ENCODE data around the gene GPR55.
"Not testable (repeated sequence)": the region's sequence is repeated elsewhere in the genome, so short reads cannot be mapped to it uniquely, and the experiment has no call there.

GPR55 gene, protein sequence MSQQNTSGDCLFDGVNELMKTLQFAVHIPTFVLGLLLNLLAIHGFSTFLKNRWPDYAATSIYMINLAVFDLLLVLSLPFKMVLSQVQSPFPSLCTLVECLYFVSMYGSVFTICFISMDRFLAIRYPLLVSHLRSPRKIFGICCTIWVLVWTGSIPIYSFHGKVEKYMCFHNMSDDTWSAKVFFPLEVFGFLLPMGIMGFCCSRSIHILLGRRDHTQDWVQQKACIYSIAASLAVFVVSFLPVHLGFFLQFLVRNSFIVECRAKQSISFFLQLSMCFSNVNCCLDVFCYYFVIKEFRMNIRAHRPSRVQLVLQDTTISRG

DNA sequence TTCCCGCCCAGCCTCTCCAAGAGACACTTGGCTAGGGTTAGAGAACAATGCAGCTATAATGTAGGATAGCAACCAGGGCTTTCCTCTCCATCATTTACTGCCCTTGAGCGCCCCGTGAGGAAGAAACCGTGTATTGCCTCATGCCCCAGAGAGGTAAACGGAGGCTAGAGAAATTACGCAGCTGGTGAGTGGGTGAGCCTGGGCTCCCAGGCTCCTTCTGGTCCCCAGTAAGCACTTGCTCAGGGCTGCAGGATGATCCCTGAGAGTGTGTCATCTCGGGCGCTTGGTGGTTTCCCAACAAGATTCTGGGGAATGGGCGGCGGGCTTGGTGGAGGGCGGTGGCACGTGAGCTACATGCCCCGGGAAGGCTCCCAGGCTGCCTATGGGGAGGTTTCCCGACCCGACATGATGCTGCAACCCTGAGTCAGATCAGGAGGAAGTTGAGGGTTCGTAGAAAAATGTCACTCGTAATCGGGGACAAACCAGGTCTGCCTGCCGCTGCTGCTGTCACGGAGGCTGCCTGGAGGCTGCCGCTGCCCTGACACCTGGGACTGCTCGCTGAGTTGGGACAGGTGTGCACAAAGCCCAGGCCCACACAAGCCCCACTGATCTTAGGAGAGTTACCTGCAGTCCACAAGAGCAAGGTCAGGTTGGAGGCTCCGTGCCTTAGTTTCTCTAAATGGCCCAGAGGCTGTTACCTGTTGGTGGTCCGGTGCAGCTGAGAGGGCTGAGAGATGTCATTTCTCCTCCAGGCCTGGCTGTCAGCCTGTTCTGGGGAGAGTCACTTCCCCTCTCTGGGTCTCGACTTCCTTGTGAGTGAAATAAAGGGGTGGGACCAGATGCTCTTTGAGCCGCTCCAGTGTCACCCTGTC is at the start of gene GPR55:
Gene GPR55, minus strand, starts transcription at position 773 of the 872 bp plus-strand sequence. CDS start 14,280 bp downstream, outside the sequence.
- DNase-seq (ENCODE audit: low read depth in 3 of 3, low spot score in 1 of 3), result peak in 1 of 3 donors; percentile 61

DNA sequence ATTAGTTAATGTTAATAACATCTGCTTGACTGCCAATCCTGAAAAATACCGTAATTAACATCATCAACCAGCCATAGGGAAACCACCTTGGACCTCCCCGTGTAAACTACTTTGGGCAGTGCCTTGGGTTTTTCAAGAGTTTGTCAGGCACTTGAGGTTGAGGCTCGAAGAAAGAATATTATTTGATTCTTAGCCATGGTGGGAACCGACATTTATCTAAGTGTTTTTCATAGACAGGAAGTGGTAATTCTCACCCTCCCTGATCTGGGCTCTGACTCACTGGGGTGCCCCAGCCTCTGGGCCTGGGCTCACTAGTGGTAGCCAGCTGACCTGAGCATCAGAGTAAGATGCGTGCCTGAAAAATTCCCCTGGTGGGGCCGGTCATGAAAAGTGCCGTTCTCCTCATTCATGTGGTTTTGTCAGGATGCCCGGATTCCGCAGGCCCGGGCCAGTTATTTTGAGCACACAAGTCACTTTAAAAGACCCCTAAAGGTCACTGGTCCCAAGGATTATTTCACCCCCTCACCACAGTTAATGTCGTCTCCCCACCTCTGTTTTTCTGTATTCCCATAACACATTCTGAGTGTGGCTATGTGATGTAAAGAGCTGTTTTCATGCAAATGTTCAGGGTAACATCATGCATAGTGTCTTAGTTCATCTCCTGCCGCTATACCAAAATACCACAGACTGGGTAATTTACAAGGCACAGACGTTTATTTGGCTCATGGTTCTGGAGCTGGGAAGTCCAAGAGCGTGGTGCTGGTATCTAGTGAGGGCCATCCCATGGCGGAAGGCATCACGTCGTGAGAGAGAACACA is 49.3 kb upstream of the GPR55 start:
- DNase-seq (ENCODE audit: low read depth in 3 of 3, low spot score in 1 of 3), result peak; percentile 13 to 42 (median 35)

DNA sequence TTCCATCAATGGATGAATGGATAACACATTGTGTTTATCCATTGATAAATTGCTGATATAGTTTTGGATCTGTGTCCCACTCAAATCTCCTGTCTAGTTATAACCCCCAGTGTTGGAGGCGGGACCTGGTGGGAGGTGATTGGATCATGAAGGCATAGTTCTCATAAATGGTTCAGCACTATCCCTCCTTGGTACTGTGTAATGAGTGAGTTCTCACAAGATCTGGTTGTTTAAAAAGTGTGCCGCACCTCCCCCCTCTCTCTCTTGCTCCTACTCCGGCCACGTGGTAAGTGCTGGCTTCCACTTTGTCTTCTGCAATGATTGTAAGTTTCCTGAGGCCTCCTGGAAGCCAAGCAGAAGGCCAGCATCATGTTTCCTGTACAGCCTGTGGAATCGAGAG is 47.0 kb upstream of the GPR55 start:
- no peak for DNase-seq (ENCODE audit: low read depth in 3 of 3, low spot score in 1 of 3)

DNA sequence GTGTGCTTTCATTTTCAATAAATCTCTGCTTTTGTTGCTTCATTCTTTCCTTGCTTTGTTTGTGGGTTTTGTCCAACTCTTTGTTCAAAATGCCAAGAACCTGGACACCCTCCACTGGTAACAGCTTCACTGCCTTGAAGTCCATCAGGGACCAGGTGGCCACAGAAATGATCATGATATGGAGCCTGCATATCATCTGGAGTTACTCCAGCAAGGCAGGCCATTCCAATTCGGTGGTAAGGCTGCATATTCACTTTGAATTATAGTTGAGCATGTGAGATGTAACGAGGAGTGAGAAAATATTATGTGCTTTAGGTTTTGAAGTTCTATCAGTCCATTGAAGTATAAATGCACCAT is 44.6 kb upstream of the GPR55 start:
- no peak for DNase-seq (ENCODE audit: low read depth in 3 of 3, low spot score in 1 of 3)

DNA sequence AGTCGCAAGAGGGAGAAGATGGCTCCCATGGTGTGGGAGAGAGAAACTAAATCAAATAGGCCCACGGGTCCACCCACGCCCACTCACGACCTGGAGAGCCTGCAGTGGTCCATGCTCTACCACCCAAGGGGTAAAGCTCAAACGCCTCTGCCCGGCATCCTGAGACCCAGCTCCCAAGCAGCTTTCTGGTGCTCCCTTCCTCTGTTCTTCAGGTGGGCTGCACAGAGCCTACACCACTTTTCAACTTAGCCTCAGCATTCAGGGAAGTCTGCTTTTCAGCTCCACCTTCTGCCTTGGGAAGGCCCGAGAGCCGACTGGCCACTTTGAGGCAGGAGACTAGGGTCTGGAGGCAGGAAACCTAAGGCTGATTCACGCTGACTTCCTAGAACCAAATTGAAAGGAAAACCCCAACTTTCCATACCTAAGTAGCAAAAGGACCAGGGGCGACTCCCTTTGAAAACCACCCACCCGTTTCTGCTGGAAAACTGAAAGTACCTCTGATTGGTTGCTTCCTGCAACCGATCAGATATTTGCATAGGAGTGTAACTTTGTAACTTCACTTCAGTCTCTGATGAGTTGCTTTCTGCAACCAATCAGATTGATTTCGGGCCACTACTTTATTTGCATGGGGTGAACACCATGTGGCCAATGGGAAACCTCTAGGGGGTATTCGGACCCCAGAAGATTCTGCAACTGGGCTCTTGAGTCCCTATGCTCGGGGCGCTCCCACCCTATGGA is 44.0 kb upstream of the GPR55 start:
- no peak for DNase-seq (ENCODE audit: low read depth in 3 of 3, low spot score in 1 of 3)

DNA sequence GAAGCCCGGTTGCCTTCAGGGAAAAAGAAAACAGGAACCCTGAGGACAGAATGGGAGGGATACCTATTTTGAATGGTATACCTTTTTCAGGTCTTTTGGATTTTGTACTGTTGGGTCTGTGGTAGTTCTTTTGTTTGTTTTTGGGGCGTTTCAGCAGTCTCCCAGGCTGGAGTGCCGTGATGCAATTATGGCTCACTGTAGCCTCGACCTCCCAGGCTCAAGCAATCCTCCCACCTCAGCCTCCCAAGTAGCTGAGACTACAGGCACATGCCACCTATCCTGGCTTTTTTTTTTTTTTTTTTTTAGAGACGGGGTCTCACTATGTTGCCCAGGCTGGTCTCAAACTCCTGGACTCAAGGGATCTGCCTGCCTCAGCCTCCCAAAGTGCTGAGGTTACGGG is 43.3 kb upstream of the GPR55 start:
- DNase-seq (ENCODE audit: low read depth in 3 of 3, low spot score in 1 of 3), result not testable (repeated sequence)

DNA sequence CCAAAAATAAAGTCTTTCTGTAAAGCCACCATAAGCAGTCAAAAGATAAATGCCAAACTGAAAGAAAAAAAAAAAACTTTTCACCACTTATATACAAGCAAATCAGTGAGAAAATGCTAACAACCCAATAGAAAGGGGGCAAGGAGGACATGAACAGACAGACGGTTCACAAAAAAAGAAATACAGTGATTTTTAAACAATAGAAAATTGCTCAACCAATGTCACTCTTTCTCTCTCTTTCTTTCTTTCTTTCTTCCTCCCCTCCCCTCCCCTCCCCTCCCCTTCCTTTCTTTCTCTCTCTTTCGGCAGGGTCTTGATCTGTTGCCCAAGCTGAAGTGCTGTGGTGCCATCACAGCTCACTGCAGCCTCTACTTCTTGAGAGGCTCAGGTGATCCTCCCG is 42.1 kb upstream of the GPR55 start:
- no peak for DNase-seq (ENCODE audit: low read depth in 3 of 3, low spot score in 1 of 3)

DNA sequence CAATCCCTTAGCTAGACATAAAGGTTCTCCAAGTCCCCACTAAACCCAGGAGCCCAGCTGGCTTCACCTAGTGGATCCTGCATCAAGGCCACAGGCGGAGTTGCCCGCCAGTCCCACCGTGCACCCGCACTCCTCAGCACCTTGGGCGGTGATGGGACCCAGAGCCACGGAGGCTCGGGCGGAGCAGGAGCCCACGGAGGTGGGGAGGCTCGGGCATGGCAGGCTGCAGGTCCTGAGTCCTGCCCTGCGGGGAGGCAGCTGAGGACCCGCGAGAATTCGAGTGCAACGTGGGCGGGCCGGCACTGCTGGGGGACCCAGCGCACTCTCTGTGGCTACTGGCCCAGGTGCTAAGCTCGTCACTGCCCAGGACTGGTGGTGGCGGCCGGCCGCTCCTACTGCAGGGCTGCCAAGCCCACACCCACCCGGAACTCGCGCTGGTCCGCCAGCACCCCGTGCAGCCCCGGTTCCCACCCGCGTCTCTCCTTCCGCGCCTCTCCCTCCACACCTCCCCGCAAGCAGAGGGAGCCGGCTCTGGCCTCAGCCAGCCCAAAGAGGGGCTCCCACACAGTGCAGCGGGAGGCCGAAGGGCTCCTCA is 39.2 kb upstream of the GPR55 start:
- DNase-seq (ENCODE audit: low read depth in 3 of 3, low spot score in 1 of 3), result no peak

DNA sequence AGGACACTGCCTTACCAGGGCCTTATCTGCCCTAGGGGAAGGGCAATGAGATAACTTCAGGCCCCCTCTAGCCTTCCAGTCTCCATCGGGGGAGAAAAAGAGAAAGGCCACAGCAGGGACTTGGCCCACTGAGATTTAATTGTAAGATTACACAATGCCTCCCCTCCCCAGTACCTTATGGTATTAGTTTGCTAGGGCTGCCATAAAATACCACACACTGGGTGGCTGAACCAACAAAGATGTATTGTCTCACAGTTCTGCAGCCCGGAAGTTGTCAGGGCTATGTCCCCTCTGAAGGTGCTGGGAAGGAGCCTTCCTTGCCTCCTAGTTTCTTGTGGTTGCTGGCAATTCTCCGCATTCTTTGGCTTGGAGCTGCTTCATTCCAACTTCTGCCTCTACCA is 36.0 kb upstream of the GPR55 start:
- DNase-seq (ENCODE audit: low read depth in 3 of 3, low spot score in 1 of 3), result no peak

DNA sequence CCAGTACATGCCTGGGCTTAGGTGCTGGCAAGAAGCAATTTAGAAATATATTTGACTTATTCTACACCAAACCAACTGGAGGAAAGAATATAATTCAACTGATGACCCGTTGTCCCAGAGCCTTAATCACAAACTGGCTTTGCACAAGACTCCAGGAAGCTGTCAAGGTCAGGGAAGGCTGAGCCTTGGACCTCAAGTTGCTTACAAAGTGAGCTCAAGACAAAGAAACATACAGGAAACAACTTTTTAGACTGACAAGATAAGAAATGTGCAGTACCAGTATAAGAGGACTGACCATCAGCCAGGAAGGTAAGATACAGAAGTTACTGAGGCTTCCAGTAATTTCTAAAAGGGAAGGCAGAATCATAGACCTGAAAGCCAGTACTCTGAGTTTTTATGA is 35.0 kb upstream of the GPR55 start:
- no peak for DNase-seq (ENCODE audit: low read depth in 3 of 3, low spot score in 1 of 3)

DNA sequence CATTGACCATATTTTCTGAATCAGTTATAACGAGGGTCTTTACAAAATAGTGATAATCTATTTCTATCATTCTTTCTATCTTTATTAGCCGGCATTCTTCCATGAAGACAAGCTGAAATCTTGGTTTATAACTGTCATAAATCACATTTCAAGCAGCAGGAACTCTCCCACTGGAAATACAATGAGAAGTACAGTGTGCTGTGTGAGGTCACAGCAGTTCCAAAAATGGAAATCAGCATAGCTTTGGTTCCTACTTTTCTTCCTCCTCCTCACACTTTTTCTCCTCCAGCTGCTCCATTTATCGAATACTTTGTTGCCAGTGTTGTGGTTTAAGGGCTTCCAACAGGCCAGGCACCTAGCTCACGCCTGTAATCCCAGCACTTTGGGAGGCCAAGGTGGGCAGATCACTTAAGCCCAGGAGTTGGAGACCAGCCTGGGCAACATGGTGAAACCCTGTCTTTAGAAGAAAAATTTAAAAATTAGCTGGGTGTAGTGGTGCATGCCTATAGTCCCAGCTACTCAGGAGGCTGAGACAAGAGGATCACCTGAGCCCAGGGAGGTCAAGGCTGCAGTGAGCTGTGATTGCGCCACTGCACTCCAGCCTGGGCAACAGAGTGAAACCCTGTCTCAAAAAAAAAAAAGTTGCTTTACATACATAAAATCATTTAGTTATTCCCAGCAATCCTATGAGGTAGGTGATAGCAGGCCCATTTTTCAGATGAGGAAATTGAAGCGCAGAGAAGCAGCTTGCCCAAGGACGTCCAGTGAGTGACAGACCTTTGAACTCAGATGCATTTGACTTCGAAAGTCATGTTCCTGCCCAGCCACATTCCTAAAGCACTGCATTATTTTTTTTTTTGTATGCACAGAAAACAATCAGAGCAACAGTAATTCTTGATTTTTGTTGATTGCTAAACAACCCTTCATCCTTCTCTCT is 34.0 kb upstream of the GPR55 start:
- DNase-seq (ENCODE audit: low read depth in 3 of 3, low spot score in 1 of 3), result no peak

DNA sequence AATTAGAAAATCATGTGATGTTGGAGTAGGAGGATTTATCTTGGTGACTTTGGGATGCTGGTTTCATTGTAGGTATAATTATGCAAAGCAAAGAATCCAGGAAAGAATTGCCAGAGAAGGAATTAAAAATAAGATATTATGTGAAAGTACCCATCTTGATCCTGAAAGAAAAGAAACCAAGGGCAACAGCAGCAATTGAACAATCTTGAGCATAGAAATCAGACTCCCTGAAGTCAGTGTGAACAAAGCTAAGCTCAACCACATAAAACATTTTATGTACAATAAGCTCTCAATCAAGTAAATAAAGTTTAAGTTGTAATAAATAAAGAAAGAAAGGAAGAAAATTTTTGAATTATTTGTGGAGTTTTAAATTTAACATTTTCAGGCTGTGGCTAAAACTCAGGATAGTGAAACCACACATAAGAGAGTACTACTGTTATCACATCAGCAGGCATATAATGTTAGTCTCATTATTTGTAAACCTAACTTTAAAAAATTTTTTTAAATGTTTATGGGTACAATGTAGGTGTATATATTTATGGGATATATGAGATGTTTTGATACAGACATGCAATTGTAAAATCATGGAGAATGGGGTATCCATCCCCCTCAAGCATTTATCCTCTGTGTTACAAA is 32.8 kb upstream of the GPR55 start:
- no peak for DNase-seq (ENCODE audit: low read depth in 3 of 3, low spot score in 1 of 3)

DNA sequence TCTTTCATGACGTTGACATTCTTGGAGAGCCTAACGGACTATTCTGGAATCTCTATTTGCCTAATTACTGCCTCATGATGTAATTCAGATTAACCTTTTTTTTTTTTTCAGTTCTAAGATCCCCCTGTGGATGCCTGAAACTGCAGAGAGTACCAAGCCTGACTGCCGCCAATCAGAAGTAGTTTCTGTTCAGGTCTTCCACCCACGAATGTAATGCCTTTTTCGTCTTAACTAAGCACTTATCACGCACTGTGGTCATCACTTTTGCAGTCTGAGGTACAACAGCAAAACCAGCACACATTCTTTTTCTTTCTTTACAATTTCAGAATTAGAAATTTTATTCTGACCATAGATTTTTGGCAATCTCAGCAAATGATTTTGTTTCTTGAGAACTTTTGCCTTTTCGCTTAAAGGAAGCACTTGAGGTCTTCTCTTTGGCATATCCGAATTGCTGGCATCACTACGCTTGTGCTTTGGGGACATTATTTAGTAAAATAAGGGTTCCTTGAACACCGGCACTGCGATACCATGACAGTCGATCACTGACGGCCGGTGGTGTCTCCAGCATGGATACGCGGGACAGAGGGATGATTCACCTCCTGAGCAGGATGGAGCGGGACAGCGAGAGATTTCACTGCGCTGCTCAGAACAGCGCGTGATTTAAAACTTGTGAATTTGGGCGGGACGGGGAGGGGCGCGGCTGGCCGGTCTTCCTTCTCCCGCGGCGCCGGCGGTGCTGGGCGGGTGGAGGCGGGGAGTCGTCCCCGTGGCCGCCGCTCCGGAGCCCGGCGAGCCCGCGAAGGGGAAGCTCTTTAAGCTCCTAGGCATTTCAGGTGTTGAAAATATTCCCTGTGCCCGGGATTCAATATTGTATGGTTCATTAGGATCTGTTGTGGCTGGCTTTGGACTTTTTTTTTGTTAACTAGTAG is 32.0 kb upstream of the GPR55 start:
- DNase-seq (ENCODE audit: low read depth in 3 of 3, low spot score in 1 of 3), result peak in 1 of 3 donors; percentile 21

DNA sequence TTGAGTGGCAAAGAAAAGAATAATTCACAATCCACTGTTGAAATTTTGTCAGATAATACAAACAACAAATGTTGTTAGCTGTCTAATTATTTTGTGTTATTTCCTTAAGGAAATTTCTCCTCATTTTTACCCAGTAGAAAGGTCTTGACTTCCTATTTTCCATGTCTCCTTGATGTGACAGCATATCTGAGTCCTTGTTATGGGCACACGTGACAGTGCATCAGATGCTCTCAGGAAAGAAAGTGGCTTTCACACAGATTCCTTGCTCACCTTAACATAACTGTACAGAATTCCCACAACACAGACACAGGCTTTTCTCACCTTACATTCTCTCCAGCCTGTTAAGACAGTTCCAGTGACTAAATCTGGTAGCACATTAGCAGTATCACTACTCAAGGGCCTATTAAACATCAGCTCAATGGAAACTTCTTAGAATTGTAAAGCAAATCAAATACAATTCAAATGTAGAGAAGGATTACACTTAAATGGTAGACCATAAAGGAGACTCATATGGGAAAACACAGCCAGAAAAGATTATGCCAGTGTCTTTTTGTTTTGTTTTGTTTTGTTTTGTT is 30.2 kb upstream of the GPR55 start:
- no peak for DNase-seq (ENCODE audit: low read depth in 3 of 3, low spot score in 1 of 3)

DNA sequence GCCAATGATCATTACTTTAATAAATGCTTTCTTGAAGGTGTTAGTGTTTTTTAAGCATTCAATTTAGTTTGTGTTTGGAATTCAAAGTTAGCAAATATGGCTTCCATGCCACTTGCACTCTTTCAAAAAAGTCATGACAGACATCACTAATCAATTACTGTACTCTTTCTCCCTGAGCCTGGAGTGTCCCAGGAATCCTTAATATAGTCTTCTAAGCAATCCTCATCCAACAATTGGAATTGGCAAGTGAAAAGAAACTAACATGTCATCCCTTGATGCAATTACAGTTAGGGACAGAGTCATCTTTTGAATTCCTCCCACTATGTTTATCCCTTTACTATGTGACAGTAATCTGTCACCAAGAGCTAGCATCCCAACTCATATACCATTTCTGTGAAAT is 29.7 kb upstream of the GPR55 start:
- no peak for DNase-seq (ENCODE audit: low read depth in 3 of 3, low spot score in 1 of 3)

DNA sequence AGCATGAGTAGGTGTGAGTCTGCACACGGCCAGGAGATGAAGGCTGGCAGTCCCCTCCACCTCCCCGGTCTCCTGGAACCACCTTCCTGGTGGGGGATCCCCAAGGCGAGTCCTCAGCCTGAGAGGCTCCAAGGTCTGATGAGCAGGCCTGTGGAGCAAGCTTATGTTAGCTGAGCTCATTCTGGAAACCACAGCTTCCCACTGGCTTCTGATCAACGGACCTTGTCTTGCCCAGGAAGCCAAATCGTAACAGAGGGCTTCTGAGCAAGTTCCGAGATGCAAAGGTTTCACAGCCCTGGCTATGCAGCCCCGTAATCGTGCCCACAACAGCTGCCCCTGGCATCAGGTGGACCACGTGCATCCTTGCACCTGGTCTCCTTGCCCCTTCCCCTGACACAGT is 28.8 kb upstream of the GPR55 start:
- no peak for DNase-seq (ENCODE audit: low read depth in 3 of 3, low spot score in 1 of 3)

DNA sequence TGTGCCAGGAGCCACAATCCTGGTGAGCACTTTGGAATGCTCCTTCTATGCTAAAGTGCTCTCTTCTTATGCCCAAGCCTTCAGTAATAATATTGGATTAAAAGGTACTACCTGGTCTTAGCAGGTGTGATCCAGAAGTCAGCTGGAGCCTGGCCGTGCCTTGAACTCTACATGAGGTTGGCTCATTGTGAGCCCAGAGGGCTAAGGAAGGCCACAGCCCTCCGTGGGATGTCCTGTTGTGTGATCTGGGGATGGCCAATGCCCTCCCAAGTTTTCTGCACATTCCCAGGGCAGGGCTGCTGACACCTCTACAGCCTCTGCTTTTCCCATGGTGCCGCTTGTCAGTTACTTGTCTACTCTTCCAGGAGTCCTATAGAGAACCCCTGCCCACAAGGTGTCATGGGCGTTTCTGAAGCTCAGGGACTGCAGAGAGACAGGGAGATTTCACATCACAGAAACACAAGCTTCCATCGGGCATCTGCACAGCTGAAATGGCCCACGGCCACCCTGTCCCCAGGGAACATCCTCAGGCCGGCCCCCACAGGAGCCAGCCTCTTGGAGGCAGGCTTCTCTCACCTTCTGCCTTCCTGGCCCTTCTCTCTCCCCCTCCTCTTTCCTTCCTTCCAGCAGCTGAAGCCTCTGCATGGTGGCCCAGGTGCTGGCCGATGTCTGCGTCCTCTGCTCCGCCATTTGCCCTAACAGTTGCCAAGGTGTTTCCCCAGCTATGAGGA is 27.3 kb upstream of the GPR55 start:
- DNase-seq (ENCODE audit: low read depth in 3 of 3, low spot score in 1 of 3), result no peak
